HL-60/S4 (cell line): ENCODE measurements around the gene FNBP1L.
"Not testable (repeated sequence)": the region's sequence is repeated elsewhere in the genome, so short reads cannot be mapped to it uniquely, and the experiment has no call there.

ENCODE experiments used
- in situ Hi-C: fragments of 300-500 bp; cut with MboI; formaldehyde crosslinking; loops from 2 replicates; pipeline ENCODE4 v1.14.3; 2022; ENCODE audit warnings: low sequenced_read_pairs

The FNBP1L gene

DNA sequence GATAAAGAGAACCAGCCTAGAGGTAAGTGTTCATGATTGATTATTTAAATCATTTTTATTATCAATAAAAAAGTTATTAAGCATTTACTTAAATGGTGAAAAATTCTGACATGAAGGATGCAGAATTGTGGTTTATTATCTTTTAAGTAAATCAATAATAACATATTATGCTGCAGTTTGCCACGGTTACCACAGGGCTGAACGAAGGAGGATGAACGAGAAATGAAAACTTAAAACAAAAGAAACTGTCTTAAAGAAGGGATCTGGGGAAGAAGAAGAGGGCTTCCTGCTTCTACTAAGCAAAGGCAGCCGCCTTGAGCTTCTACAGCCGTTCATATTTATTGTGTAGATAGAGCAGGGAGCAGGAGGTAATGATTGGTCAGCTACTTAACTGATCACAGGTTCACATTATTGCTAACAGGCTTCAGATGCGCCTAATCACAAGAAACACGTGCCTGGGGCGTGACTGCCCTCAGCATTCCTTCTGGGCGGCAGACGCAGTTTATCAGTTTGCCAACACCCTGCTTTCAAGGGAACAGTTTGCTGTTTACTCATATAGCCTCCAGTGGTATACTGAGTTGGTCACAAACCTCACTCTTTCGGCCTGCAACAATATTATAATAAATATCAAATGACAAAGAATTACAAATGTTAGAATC is 5.8 kb upstream of the FNBP1L start:
- in situ Hi-C loops = loop anchor here (10.0 to 25.0 kb wide), 2 partner anchors 183 to 395 kb away; no protein-coding TSS in a partner anchor

DNA sequence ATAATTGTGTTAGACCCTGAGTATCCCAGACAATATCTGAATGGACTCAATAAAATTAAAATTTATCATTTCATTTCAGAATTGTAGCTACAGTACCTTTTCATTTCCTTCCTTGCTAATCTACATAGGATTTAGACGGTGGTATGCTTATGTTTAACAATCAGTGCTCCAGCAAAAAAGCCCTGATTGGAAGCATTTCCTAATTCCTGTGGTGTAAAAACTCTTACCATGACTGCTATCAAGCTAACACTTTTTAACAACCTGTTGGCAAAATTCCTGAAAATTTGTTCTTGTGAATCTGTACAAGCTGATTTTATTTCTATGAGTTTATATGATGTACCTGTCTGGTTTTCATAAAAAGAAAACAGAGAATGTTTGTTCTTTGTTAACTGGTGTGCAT is 5.2 kb upstream of the FNBP1L start:
- in situ Hi-C loops = loop anchor here (10.0 to 25.0 kb wide), 2 partner anchors 182 to 395 kb away; no protein-coding TSS in a partner anchor

- in situ Hi-C loops = loop anchor here (10.0 to 25.0 kb wide), 2 partner anchors 181 to 394 kb away; no protein-coding TSS in a partner anchor
These were observed 4.5 kb upstream of the FNBP1L start for GRCh38 chr1:93443454-93443853.

GRCh38 chr1:93446837-93447451 is 974 bp upstream of the FNBP1L start:
- in situ Hi-C loops = loop anchor here (10.0 to 25.0 kb wide), 2 partner anchors 178 to 390 kb away; no protein-coding TSS in a partner anchor

- in situ Hi-C loops = loop anchor here (10.0 to 25.0 kb wide), 2 partner anchors 176 to 389 kb away; no protein-coding TSS in a partner anchor
These were observed 519 bp downstream of the FNBP1L start for GRCh38 chr1:93448292-93448982.

- in situ Hi-C loops = loop anchor here (10.0 to 25.0 kb wide), 2 partner anchors 176 to 388 kb away; no protein-coding TSS in a partner anchor
These were observed 1.3 kb downstream of the FNBP1L start for GRCh38 chr1:93448983-93449804.

GRCh38 chr1:93450321-93450720 is 2.4 kb downstream of the FNBP1L start:
- in situ Hi-C loops = no loop called here

DNA sequence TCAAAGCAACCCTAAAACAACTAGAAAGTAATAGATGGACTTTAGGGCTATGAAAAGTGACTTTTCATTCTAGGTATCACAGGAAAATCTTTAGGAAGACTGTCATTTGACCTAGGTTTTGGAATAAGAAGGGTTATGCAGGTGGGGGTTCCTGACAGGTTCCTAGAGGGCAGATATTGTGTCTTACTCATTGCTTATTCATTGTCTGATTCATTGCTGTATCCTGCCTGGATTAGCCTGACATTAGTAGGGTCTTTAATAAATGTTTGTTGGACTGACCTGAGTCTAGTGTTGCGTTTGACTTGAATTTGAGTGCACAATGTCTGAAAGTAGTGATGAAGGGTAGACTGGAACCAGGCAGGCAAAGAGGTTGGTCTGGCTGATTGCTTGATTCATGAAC is 6.0 kb downstream of the FNBP1L start:
- in situ Hi-C loops = no loop called here

DNA sequence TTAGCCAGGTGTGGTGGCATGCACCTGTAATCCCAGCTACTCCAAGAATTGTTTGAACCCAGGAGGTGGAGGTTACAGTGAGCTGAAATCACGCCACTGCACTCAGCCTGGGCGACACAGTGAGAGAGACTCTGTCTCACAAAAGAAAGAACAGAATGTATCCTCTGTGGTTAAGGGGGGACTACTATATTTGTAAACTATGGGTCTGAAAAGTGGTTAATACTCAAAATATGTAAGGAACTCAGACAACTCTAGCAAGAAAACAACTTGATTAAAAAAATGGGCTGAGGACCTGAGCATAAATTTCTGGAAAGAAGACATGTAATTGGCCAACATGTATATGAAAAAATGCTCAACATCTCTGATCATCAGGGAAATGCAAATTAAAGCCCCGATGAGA is 11.2 kb downstream of the FNBP1L start:
- in situ Hi-C loops = no loop called here

- in situ Hi-C loops = no loop called here
These were observed 13.3 kb downstream of the FNBP1L start for GRCh38 chr1:93461236-93461635.

- in situ Hi-C loops = no loop called here
These were observed 16.0 kb downstream of the FNBP1L start for GRCh38 chr1:93463960-93464359.

GRCh38 chr1:93465371-93466082 is 17.6 kb downstream of the FNBP1L start:
- in situ Hi-C loops = not testable (repeated sequence)

DNA sequence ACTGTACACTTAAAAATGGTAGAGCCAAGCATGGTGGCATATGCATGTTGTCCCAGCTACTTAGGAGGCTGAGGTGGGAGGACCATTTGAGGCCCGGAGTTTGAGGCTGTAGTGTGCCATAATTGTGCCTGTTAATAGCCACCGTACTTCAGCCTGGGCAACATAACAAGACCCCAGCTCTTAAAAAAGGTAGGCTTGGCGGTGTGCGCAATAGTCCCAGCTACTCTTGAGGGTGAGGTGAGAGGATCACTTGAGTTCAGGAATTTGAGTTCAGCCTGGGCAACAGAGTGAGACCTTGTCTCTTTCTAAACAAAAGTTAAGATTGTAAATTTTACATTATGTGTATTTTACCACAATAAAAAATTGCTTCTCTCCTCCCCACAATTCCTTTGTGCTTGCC is 19.7 kb downstream of the FNBP1L start:
- in situ Hi-C loops = no loop called here

DNA sequence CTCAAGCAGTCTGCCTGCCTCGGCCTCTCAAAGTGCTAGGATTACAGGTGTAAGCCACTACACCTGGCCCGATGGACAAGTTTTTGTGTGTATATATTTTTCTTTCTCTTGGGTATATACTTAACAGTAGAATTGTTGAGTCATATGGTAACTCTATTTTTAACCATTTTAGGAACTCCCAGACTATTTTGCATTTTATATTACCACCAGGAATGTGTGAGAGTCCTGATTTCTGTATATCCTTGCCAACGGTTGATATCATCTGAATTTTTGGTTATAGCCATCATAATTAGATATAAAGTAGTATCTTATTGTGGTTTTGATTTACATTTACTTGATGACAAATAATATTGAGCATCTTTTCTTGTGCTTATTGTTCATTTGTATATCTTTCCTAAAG is 20.7 kb downstream of the FNBP1L start:
- in situ Hi-C loops = no loop called here

DNA sequence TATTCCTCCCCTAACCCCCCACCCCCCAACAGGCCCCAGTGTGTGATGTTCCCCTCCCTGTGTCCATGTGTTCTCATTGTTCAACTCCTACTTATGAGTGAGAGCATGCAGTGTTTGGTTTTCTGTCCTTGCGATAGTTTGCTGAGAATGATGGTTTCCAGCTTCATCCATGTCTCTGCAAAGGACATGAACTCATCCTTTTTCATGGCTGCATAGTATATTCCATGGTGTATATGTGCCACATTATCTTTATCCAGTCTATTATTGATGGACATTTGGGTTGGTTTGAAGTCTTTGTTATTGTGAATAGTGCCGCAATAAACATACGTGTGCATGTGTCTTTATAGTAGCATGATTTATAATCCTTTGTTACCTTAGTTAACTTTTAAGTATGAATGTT is 21.3 kb downstream of the FNBP1L start:
- in situ Hi-C loops = not testable (repeated sequence)

GRCh38 chr1:93471284-93471683 is 23.4 kb downstream of the FNBP1L start:
- in situ Hi-C loops = no loop called here

DNA sequence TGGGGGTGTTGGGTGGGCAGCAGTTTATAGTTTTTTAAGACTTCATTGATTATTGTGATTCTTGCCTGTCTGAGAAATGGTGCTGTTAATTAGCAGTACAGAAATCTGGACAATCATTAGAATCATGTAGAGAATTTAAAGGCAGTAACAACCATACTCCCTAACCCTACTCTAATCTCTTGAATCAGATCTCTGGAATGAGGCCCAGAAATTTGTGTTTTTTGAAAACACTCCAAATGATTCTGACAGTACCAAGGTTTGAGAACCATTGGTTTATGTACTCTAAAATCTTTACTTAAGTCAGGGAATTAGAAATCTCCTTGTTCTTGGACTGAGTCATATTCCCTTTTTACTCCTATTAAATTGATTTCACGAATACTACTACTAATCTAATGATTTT is 24.0 kb downstream of the FNBP1L start:
- in situ Hi-C loops = no loop called here

DNA sequence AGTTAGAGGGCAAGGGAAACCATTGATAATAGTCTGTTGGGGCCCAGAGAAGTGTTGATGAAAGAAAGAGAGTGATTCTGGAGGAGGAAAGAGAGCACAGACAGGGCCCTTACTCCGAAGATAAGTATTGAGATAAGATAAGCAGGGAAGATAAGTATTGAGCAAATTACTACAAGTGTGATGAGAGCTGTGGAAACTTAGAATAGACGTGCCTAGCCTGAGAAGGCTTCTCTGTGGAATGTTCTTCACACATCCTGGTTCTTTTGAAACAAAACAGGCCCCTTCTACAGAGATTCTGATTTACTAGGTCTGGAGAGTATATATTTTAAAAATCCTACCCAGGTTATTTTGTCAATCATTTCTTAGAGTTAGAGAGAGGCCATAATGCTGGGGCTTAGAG is 26.4 kb downstream of the FNBP1L start:
- in situ Hi-C loops = no loop called here

DNA sequence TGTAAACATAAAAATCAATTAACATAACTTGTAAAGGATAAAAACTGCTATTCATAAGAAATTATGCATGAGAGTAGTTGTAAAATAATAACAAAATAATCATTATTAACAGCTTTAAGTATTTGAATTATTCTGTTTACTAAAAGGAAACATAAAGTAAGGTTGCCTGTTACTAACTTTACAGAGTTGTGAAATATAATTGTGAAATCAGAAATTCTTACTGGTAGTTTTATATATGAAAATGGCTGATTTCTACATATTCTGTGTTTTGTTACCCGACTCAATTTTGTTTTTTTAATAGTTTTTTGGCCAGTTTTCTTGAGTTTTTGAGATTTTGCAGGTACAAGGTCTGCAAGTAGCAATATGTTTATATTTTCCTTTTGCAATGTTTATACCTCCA is 27.8 kb downstream of the FNBP1L start:
- in situ Hi-C loops = no loop called here

DNA sequence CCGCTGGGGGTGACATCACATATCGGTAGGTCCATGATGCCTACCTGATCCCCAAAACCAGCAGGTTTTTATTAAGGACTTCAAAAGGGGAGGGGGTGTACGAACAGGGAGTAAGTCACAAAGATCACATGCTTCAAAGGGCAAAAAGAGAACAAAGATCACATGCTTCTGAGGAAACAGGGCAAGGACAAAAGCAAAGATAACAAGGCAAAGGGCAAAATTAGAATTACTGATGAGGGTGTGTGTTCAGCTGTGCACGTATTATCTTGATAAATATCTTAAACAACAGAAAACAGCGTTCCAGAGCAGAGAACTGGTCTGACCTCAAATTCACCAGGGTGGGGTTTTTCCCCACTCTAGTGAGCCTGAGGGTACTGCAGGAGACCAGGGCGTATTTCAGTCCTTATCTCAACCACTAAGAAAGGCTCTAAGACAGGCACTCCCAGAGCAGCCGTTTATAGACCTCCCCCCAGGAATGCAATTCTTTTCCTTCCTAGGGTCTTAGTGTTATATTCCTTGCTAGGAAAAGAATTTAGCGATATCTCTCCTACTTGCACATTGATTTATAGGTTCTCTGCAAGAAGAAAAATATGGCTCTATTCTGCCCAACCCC is 31.3 kb downstream of the FNBP1L start:
- in situ Hi-C loops = not testable (repeated sequence)
